NCI-H748 (cell line): Measurements from ENCODE around the gene PDE7B.

Source experiments
- DNase-seq: peaks from one replicate; lab custom pipeline; 2025; ENCODE audit not compliant: unreplicated experiment; lab: John Stamatoyannopoulos, UW

PDE7B gene

DNA sequence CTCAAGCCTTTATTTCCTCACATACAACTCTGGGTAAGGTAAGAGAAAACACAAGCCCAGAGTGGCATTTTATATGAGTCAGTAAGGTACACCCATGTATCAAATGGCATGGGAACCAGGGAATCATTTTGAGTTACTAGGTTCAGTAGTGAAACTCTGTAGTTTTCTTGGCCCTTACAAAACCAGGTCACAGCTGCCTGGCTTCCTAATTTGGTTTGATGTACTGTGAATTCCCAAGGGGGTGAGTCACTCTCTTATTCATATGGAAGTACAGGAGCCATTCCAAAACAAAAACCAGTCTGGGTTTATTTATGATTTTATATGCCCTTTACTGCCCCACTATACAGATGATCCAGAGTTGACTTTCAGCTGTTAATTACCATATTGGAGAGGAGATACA is 70.7 kb downstream of the PDE7B start:
- DNase-seq: no peak

DNA sequence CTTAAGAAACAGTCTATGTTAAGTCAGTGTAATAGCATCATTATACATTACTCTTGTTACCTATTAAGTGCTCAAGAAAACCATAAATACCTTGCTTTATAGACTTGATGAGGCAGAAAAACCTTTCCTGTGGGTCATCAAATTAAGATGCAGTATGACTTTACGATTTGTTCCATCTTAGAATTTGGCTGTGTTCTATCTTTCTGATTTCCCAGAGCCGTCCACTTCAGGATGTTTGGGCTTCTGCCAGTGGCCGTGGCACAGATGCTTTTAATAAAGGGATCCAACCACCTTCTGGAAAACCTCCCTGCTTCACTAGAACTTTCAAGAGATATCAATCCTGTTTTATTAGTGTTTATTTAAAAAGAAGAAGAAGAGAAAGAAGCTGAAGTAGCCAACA is 71.2 kb downstream of the PDE7B start:
- DNase-seq: no peak

DNA sequence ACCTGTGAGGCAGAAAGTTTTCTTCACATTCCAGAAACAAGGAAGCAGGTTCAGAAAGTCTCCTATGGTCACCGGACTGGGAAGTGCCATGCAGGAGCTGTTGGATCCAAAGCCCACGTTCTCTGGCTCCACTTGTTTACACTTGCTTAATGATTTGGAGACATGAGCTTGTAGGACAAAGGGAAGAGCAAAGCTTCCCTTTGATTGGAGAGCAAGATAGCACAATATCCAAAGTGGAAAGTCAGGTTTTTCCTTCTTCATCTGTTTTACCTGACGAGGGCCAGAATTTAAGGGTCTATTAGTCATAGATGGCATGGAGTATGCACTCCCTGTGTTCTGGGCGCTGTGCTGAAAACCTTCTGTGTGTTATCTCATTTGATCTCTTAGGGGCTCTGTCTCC is 81.2 kb downstream of the PDE7B start:
- DNase-seq: peak; percentile 74

DNA sequence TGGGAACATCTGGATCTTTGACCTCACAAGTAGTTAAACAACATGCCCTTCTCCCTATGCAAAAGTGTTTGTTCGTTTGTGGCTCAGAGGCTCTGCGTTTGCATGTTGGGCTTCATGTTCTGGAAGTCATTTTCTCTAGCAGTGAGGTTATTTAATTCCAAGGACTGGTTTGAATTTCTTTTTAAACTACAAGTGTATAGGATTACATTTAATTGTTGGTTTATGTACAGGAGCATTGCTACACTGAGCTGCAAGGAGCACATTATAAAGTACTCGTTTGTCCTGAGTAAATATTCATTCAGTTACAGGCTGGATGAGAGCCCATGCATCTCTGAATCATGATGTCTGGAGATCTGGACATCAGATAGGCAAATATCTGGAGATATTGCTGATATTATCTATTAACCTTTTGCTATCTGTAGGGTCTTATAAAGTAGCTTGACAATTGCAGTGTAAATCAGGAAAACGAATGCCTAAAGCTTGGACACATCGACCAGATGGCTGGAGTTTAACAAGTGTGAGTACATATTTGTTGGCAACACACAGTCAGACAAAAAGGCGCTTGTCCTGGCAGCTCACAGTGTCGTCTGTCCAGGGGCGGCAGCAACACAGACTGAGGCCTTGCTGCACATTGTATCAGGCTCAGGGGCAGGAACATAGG is 84.6 kb downstream of the PDE7B start:
- DNase-seq: peak; percentile 70

DNA sequence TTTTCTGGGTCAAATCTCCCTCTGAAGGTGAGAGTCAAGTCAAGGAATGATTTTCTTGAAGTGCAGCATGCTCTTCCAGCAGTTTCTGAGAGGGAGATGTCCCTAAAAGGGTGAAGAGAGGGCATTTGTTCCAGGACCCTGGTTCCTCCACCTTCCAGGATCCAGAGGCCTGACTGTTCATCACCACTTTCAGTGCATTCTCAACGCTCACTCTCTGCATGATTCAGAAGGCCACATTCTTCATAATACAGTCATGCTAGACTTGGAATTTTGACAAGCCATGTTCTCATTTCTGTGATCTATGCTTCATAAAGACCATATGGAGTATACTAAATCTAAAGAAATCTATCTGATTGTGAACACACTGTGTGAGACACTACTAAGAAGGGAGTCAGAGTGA is 85.1 kb downstream of the PDE7B start:
- DNase-seq: no peak

DNA sequence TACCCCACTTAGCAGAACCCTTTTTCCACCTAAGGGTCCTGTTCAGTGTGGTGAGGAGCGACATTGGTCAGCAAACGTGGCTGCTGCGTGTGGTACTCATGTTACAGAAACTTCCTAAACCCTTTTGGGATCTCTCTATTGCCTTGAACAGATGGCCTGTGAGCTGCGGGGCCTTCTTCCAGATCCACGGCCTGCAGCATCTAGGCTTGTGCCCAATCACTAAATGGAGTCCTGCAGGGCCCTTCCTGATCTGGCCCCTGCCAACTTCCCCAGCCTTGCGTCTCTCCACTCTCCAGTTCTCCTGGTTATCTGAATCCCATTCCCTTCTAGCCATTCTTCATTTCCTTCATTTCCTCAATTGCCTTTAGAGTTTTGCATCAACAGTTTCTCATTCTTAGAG is 85.6 kb downstream of the PDE7B start:
- DNase-seq: no peak

DNA sequence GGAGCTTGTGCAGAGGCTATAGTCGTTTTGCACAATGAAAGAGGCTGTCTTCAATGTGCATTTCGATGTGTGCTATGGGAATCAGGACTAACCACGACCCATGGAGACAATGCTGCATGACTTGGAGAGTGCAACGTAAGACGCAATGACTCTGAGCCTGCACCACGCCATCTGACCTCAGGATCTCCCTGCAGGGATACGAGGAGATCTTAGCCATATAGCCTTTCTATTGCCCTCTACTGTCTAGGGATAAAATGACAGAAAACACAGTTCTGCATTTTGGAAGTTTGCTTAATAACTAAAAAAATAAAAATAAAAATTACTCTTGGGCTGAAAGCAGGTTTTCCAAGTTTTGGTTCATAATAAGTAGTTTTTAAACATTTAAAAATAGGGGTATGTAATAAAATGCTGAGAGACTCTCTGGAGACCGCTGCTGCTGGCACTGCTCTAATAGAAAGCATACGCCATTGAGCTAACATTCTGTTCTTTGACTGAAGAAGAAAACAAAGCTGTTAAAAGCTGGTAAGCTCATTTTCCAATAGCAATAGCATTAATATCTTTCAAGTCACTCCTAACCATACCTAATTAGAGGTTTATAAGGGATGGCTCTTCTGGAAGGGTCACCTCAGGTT is 87.2 kb downstream of the PDE7B start:
- no peak for DNase-seq

DNA sequence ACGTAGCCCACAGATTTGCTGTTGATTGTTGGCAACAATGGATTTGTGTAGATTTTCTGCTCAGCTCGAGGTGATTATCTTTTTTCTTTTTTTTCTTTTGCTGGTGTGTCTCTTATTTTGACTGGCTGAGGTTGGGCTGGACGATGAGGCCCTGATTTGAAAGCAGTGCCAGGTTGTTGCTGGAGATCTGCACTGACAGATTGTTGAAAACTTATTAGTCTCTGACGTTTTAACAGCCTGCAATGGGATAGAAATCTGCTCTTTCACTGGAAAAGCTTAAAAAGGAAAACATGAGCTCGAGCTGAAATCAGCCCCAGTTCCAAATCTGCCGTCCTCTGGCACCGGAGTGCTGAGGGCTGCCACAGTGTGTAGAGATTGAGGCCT is 87.7 kb downstream of the PDE7B start:
- no peak for DNase-seq

DNA sequence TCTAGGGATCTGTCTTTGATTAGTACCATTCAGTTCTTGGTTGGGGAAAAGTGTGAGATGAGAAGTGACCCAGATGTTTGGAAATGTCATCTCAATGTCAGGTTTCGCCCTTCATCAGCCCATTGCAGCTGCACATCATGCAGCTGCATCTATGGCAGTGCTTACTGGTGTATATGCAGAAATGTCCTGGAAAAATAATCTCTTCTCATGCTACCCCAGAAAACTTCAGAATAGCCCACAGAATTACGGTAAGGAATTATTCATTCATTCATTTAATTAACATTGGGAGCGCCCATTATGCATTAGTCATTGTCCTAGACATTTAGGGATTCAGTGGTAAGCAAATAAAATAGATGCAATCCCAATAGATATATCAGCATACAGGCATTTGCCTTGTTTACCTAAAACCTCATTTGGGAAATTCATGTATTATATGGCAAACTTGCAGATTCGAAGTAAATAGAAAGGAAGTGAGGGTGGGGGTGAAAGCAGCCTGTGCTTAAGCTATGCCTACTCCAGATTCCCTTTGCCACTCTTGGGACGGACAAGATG is 89.2 kb downstream of the PDE7B start:
- no peak for DNase-seq

DNA sequence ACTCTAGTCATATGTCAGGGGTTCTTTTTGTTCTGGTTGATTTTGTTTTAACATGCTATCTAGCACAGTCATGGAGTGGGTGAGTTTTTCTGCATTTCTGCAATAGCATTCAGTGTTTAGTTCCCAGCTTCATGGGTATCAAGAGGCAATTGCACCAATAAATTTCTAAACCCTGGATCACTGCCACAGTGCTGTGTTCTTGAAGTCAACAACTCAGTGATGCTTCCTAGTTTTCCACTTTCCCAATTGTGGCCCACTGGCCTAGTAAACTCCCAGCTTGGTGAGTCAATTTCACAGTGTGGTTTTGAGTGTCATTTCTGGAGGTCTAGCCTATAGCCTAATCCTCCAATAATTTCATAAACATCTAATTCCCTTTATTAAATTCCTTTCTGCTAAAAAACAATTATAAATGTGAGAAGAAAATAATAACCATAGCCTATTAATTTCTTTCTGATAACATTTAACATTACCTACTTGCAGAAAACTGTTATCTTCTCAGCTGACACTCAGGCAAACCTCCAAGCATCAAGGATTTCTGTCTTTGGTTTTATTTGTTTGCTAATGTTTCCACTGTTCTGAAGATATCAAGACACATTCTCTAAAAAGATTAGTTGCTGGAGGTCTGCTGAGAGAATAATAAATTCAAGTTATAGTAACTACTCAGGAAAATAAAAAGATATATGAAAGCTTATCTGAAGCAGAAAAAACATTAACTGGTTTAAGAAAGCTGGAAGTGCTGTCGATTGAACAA is 89.9 kb downstream of the PDE7B start:
- DNase-seq: no peak

DNA sequence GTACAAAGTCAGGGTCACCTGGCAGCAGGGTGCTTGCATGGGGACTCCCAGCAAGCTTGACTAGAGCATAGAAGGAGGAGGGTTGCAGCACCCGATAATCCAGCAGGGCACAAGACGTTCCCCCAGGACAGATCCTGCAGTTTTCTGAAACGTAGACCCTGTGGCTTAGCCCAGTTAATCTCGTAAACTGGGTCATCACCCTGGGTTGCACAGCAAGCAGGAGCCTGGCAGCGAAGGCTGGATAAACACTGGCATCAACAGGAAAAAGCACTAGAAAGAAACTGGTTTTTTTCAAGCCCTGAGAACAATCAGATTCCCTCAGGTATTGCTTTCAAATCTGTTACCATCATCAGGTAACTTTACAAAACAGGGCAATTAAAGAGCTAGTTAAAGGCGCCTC is 92.6 kb downstream of the PDE7B start:
- no peak for DNase-seq

DNA sequence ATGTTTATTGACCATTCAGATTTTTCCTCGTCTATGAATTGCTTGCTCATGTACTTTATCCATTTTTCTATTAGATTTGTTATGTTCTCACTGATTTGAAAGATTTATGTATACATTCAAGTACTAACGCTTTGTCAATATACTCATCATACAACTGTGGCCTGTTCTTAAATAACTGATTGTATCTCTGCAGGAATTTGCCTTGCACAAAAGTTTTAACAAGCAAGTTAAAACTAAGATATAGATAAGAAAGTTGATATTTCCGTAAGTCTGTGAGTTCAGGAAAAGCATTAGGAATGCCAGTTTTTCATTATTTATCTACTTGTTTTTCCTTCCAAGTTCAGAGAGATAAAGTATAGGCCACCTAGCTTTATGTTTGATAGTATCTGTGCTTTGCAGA is 95.2 kb downstream of the PDE7B start:
- no peak for DNase-seq

DNA sequence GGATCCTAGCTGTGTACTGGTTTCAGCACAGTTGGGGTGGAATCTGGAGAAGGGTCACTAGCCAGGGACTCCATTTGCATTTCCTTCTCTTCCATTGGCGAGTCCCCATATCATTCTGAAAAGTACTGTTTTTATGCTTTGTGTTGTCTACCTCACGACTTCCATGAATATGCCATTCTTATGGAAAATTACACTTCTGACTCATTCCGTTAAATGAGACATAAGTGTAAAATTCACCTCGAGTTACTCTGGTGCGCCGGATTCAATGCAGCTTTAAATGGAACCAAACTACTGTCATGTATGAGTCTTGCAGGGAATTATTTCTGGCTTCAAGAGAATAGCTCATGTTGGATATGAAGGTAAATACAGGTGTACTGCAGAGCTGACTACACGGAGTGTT is 99.2 kb downstream of the PDE7B start:
- no peak for DNase-seq

DNA sequence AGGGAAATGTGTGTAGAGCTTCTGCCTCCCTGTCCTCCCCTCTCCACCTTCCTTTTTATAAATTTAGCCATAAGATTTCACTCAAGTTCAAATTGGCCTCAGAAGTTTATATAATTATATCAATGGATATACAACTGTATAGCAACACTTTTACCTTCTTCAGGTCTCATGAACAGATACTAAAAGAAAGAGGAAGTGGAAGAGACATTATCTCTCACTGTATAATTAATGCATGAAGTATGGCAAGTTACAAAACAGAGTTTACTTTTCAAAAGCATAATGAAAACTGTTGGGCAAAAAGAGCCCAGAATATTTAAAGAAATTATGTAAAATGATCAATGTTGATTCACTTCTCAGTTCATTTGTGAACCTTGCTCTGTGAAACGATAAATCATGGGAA is 99.7 kb downstream of the PDE7B start:
- DNase-seq: no peak

DNA sequence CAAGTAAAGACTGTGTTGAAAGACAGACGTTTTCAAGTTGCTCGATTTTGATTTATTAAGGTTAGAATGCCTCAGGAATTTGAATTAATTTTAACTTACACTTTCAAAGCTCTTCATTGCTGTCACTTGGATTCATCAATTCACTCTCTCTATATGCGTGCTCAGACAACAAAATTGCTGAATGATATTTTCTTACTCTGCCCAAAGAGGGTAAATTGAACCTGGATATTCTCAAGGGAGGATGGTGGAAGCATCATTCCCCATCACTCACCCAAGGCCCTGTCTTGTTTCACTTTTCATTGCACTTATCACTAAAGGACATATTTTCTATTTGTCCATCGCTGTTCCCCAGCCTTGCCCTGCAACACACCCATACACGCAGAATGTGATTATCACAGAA is 102.3 kb downstream of the PDE7B start:
- DNase-seq: no peak

DNA sequence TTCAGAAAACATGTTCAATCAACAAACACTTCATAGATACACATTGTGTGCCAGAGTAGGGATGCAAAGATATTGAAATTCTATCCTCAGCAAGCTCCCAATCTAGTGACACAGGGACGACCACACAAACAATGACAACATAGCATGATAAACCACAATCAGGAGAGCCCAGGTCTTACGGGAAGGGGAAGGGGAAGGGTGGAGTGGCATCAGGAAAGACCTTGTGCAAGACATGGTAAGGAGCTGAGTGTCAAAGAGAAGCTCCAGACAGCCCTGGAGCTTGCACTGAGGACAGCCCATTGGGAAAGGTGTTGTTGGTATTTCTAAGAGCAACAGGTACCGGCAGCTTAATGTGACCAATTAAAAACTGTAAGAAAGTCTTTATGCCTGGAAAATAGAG is 103.6 kb downstream of the PDE7B start:
- DNase-seq: no peak

DNA sequence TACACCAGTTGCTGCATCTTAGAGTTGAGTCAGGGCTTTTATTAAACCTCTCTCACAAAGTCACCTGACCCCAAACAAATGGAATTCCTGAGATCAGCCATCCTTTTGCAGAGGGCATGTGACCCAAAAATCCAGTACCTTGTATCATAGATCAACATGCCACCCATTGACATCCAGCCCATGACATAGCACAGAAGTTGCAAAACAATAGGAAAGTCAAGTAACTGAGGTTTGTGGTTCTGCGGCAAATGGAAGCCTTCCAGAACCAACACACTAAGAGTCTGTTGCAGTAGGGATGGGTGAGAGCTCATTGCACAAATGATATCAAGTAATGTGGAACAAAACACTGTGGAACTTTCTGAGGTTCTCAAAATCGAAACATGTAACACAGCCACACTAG is 111.2 kb downstream of the PDE7B start:
- no peak for DNase-seq

DNA sequence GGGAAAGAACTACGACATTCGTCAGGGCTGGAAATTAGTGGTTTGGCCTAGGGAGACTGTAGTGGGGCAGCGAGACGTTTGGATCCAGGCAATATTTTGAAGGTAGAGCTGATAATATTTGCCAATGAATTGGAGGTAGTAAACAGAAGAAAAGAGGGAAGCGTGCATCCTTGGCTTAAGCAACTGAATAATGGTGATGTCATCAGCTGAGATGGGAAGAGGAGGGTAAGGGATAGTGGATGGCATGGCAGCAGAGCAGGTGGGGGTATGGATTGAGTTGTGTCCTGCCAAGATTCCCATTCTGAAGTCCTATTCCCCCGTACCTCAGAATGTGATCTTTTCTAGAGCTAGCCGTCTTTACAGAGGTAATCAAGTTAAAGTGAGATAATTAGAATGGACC is 119.2 kb downstream of the PDE7B start:
- no peak for DNase-seq

DNA sequence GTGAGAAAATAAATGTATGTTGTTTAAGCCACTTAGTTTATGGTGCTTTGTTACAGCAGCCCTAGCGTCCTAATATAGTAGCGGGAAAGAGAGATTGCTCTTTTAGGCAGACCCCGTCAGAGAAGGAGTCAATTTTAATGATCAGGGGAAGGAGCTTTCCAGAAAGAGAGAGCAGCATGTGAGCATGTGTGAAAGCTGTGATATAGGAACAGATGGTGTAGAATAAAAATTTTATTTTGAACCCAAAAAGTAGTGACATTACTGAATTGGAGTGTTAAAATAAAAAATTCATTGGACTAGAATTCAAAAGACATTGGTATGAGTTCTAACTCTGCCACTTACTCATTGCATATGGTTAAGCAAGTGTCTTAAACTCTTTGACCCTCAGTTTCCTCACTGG is 119.8 kb downstream of the PDE7B start:
- DNase-seq: no peak

DNA sequence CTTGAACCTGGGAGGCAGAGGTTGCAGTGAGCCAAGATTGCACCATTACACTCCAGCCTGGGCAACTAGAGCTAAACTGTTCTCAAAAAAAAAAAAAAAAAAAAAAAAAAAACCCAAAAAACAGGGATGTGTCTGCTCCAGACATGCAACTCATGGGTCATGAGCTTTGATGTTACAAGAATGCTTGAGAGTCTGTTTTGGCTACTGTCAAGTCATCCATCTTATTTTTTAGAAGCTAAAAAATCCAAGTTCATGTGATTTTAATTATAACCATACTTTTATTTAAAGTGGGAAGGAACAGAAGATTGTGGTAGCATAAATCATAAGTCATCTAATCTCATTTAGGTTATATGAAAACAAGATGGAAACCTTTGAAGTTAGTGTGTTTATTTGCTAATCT is 120.6 kb downstream of the PDE7B start:
- DNase-seq: no peak

DNA sequence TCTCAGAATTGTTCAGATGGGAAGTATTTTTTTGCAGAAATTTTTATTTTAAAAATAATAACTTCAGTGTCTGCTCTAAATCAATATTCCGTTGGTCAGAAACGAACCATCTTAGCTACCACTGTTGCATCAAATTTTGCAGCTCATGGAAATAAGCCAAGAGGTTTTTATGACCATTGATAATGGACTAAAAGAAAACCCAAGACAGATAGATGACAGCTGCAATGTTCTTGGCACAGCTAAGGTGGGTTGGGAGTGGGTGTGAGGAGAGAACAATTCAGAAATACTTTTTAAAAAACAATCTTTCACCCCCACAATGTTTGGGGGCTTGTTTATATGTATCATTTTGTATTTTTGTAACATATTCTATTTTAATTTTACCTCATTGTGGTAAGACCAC is 121.1 kb downstream of the PDE7B start:
- DNase-seq: no peak

DNA sequence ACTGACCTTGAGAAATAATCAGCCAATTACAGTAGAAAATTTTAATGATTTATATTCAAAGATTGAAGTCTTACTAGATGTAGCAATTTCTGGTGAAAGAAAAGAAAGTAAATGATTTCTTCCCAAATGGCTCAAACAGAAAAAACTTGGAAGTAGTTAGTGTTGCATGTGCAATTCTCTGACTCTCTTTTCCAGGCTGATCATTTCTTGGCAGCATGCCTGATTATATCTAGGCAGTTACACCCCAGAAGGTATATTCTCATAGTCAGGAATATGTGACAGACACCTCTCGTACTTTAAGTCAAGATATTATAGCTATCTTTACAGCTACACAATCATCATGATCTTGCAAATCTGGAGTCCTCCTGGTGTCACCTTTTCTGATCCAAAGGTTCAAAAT is 122.9 kb downstream of the PDE7B start:
- no peak for DNase-seq
